HG03432 (cell line): ENCODE data around the gene HTT.

Experiments
- ATAC-seq: cut with Tn5 transposase; IDR thresholded peaks from one replicate; pipeline ENCODE4 v1.9.1; 2021; ENCODE audit warnings: mild to moderate bottlenecking, moderate library complexity; ENCODE audit not compliant: unreplicated experiment

HTT gene

DNA sequence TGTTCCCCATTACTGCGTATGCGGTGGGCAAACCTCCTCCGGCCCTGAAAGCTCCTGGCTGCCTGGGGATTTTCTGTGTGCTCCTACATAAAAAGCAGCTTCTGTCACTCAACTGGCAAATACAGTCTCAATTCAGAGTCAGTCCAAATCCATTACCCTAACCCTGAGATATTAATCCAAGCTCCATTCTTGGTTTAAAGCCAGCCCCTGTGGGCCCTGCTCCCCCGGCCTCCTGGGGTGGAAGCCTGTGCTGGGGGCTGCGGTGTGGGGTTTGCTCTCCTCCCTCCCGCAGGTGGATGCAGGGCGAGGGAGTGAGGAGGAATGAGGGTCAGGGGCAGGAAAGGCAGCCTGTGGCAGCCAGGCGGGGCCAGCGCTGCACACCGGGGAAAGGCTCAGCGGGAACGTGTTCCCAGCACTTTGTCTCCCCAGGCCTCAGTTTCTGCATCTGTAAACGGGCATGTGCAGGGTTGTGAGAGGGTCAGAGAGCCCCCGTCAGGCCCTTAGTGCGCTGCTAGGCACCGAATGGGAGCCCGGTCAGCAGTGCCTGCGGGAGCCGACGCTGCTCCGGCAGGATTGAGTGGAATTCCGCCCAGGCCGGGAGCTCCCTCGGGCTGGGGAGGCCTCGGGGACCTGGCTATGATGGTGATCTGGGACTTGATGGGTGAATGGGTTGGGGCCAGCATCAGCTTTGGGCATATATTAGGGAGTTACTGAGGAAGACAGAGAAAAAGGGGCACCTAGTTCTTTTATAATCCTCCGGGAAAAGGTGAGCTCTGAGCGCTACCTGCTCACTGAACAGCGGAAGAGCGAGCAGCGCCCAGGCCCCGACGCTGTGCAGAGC, 212.1 kb downstream of the HTT start:
- ATAC-seq: no peak

- ATAC-seq: no peak
Measured at GRCh38 chr4:3287271-3287971, 212.9 kb downstream of the HTT start.

DNA sequence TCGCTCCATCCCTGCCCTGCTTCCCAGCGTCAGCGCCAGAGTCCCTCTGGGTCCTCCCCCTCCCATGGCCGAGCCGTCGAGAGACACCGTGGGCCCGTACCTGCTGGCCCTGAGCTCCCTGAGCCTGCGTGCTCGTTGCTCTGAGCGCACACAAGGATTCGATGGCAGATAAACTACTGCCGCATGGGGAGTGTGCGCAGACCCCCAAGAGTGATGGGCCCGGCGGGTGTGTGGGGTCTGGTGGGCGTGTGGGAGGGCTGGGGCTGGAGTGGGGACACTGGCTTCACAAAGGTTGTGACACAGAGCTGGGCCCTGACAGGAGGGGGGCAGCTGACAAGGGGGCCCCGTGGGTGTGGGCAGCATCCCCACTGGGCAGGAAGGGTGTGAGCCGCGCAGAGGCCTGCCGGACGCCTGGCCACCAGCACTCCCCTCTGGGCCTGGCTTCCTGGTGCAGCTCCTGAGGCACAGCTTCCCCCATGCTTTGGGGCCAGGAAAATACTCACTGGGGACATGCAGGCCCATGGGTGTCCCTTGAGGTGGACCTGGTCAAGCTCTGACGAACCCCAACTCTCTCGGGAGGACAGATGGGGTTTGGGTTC, 213.6 kb downstream of the HTT start:
- ATAC-seq: no peak

GRCh38 chr4:3288571-3289094, 214.2 kb downstream of the HTT start:
- ATAC-seq: no peak

DNA sequence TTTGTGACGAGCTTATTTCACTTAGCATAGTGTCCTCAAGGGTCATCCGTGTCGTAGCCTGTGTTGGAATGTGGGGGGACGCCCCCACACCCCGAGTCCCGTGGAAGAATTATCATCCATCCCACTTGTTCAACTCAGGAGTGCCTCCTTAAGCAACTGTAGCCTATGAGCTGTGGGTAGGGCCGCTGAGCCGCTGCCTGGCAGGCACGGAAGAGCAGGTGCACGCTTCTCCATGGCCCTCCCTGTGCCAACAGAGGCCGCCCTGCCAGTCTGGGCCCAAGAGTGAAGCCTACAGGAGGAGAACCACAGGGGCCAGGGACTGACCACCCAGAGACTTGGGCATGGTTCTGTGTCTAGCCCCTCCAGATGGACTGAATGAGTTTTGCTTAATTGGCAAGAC, 216.0 kb downstream of the HTT start:
- ATAC-seq: no peak

DNA sequence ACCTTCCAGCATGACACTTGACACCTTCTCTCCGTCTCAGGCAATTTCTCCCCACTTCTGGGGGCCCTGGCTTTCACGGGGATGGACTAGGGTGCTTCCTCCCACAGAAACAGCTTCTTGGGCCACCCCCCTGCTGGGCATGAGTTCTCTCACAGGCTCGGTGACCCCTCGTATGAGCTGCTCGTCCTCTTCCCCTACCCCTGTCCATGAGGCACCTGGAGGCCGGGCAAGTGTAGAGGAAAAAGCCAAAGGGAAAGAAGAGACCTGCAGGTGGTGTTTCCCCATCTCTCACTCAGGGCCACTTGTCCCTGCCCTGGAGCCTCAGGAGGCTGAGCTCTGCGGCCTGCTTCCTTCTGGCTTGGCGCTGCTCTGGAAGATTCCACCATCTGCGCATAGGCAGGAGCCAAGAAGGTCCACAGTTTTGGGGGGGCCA, 216.4 kb downstream of the HTT start:
- ATAC-seq: no peak

DNA sequence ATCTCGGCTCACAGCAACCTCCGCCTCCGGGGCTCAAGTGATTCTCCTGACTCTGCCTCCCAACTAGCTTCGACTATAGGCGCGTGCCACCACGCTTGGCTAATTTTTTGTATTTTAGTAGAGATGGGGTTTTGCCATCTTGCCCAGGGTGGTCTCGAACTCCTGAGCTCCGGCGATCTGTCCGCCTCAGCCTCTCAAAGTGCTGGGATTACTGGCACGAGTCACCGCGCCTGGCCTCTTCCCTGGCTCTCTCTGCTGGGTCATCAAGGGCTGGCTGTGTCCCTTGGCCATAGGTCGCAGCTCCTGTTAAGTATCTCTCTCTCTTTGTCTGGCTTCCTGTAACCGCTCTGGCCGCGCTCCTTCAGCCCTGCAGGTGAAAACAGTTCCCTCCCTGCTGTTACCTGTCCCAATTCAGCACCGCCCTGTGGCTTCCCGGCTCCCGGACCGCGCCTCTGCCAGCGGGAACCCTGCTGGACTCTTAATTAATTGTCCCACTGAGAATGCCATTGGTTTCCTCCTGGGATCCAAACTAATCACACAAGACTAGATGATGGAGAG, 217.0 kb downstream of the HTT start:
- ATAC-seq: no peak

DNA sequence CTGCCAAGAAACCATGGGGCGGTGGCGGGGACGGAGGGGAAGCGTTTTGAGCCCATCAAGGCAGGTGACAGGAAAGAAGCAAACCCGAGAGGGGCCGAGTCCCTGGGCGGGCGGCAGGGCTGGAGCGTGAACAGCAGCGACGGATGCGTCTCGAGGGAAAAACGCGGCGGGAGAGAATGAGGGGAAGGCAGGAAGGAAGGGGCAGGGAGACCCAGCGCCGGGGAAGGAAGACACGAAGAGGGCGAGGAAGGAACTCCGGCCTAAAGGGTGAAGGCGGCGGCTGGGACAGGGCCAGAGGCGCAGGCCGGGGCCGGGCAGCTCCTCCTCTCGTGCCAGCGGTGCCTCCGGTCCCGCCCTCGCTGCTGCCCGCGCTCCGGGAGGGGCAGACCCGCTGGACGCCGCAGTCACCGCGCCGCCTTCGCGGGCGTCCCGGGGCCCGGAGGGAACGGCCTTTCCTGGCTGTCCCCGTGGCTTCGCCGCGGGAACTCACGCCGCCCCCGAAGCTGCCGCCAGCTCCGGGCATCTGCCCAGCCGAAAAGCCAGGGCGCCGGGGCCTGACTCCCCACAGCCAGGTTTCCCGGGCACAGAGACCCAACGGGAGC, 217.6 kb downstream of the HTT start:
- peak; percentile 27 for ATAC-seq

DNA sequence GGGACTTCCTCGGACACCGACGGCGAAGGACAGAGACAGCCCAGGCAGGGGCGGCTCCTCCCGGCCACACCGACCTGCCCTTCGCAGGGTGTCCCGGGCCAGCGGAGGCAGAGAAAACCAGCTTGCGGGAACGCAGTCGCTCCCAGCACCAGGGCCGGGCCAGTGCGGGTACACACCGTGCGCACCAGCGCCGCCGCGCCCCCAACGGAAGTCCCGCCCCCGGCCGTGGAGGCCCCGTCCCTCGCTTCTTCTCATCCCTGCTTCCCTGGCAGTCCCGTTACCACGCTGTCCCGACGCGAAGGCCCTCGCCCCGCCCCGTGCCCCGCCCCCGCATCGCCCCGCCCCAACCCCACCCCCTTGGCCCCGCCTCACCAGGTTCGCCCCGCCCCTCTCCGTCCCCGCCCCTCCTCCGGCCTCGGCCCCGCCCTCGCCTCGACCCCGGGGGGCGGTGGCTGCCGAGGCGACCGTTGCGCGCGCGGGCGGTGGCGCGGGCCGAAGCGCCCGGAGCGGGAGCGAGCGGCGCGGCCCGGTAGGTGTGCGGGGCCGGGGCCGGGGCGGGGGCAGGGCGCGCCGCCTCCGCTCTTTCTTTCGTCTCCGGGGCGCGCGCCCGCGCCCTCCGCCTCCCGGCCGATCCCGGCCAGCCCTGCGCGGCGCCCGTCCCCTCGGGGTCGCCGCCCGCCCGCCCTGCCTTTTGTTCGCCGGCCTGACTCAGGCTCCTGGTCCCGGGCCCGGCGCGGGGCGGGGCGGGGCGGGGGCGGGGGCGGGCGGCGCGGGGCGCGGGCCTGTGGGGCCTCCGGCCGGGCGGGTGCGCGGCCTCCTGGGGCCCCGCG, 218.3 kb downstream of the HTT start, which contains the start of gene RGS12:
Gene RGS12 (plus strand): TSS at position 451 of the 830 bp plus-strand sequence. CDS start 23,150 bp downstream, outside the sequence.
- peak; percentile 85 for ATAC-seq
